ENCODE measurements around the gene WDR87. TPM values are rescaled to one million over a fixed set of nuclear protein-coding genes. Genes with fewer than 3 reads are reported as not detected.

WDR87 gene
- polyA plus RNA-seq, 1 experiment: not detected

GRCh38 chr19:37947778-37948177, 41.4 kb upstream of the WDR87 start:
- ChIA-PET CTCF (no interaction called here), POLR2A (no interaction called here)
- no peak for DNase-seq (ENCODE audit: low read depth, low spot score)
- H3K27me3 ChIP-seq (ENCODE audit: control insufficient read depth, insufficient read depth, low read length): no peaks in the 10 kb centered on the region
- H3K9me3 ChIP-seq (ENCODE audit: control insufficient read depth, insufficient read depth, low read length): peaks cover 4% of the 10 kb centered on the region
- no peak overlapping the region for H3K27ac ChIP-seq (ENCODE audit: low read depth, low read length)
- no peak overlapping the region for H3K4me3 ChIP-seq (ENCODE audit: low read depth, low read length)
- TF ChIP-seq CTCF (IDR thresholded peaks at IDR 0.05; ENCODE audit: low read depth, low read length): no peak

GRCh38 chr19:37946132-37946531, 39.7 kb upstream of the WDR87 start:
- Histone ChIP-seq H3K27ac (ENCODE audit: low read depth, low read length) (no peak overlapping the region), H3K27me3 (ENCODE audit: control insufficient read depth, insufficient read depth, low read length) (no peaks in the 10 kb centered on the region), H3K9me3 (ENCODE audit: control insufficient read depth, insufficient read depth, low read length) (peaks cover 4% of the 10 kb centered on the region), H3K4me3 (ENCODE audit: low read depth, low read length) (no peak overlapping the region)
- no peak for DNase-seq (ENCODE audit: low read depth, low spot score)
- no peak for TF ChIP-seq CTCF (IDR thresholded peaks at IDR 0.05; ENCODE audit: low read depth, low read length)
- ChIA-PET POLR2A (no interaction called here), CTCF (interaction anchor here (1.3 kb wide), 1 partner anchor 14 kb away, joined by 5 read pairs; no protein-coding TSS in a partner anchor)

- ChIA-PET POLR2A (no interaction called here), CTCF (no interaction called here)
- DNase-seq (ENCODE audit: low read depth, low spot score): no peak
- Histone ChIP-seq H3K9me3 (ENCODE audit: control insufficient read depth, insufficient read depth, low read length) (no peaks in the 10 kb centered on the region), H3K4me3 (ENCODE audit: low read depth, low read length) (no peak overlapping the region), H3K27ac (ENCODE audit: low read depth, low read length) (no peak overlapping the region), H3K27me3 (ENCODE audit: control insufficient read depth, insufficient read depth, low read length) (no peaks in the 10 kb centered on the region)
- no peak for TF ChIP-seq CTCF (IDR thresholded peaks at IDR 0.05; ENCODE audit: low read depth, low read length)
These were observed 37.1 kb upstream of the WDR87 start for GRCh38 chr19:37943480-37943879.

GRCh38 chr19:37942516-37942902, 36.1 kb upstream of the WDR87 start:
- Histone ChIP-seq H3K4me3 (ENCODE audit: low read depth, low read length) (no peak overlapping the region), H3K9me3 (ENCODE audit: control insufficient read depth, insufficient read depth, low read length) (no peaks in the 10 kb centered on the region), H3K27me3 (ENCODE audit: control insufficient read depth, insufficient read depth, low read length) (no peaks in the 10 kb centered on the region), H3K27ac (ENCODE audit: low read depth, low read length) (no peak overlapping the region)
- POLR2A ChIA-PET: no interaction called here
- no peak for DNase-seq (ENCODE audit: low read depth, low spot score)
- TF ChIP-seq CTCF (IDR thresholded peaks at IDR 0.05; ENCODE audit: low read depth, low read length): no peak
- CTCF ChIA-PET: no interaction called here

- no peaks in the 10 kb centered on the region for H3K9me3 ChIP-seq (ENCODE audit: control insufficient read depth, insufficient read depth, low read length)
- CTCF ChIA-PET: no interaction called here
- POLR2A ChIA-PET: no interaction called here
- no peak for TF ChIP-seq CTCF (IDR thresholded peaks at IDR 0.05; ENCODE audit: low read depth, low read length)
- H3K27me3 ChIP-seq (ENCODE audit: control insufficient read depth, insufficient read depth, low read length): no peaks in the 10 kb centered on the region
- DNase-seq (ENCODE audit: low read depth, low spot score): no peak
- no peak overlapping the region for H3K27ac ChIP-seq (ENCODE audit: low read depth, low read length)
- no peak overlapping the region for H3K4me3 ChIP-seq (ENCODE audit: low read depth, low read length)
These were observed 35.6 kb upstream of the WDR87 start for GRCh38 chr19:37941782-37942515.
